Measurements from ENCODE around the gene NRG3.
"Not testable (repeated sequence)": the region's sequence is repeated elsewhere in the genome, so short reads cannot be mapped to it uniquely, and the experiment has no call there.

The NRG3 gene

DNA sequence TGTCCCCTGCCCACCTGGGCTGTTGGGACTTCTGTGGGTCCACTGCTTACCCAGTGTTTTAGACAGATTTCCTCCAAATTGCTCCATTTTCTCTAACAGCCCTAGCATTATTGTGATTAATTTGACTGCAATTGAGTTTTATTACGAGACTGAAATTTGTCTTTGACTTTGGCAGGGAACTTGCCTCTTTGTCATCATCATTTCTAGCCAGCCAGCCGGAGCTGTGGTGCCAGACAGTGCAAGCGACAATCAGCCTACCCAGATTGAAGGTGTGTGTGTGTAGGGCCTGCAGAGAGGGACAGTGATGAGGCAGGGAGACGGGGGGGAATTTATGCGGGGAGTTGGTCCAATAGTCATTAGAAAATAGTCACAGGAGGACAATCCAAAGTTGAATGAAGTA, 743.0 kb downstream of the NRG3 start:
- no peak for DNase-seq

DNA sequence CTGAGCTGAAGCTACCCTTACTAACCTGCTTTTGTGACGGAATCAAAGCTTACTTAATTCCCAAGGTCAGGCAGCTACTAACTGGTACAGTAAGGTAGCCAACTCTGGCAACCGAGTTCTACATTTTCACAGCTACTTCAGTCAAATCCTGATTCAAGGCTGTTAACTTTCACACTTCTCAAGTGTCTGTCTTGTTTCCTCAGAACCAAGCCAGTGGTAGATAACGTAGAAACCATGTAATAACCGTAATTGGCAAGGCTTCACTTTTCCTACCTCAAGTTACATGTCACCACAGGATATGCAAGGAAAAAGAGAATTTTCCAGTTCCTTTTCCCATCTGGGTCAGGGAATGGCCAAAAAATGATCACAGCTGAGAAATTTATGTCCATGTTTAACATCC, 746.7 kb downstream of the NRG3 start:
- no peak for DNase-seq

DNA sequence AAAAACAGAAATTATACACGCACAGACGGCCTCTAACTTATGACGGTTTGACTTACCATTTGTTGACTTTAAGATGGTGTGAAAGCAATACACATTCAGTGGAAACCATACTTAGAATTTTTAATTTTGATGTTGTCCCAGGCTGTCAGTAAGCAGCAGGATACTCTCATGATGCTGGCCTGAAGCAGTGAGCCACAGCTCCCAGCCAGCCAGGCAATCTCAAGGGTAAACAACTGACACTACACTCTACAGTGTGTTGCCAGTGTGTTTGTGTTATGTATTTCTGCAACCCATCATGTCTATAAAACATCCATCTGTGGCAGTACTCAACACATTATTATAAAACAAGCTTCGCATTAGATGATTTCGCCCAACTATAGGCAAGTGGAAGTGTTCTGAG, 747.5 kb downstream of the NRG3 start:
- no peak for DNase-seq

DNA sequence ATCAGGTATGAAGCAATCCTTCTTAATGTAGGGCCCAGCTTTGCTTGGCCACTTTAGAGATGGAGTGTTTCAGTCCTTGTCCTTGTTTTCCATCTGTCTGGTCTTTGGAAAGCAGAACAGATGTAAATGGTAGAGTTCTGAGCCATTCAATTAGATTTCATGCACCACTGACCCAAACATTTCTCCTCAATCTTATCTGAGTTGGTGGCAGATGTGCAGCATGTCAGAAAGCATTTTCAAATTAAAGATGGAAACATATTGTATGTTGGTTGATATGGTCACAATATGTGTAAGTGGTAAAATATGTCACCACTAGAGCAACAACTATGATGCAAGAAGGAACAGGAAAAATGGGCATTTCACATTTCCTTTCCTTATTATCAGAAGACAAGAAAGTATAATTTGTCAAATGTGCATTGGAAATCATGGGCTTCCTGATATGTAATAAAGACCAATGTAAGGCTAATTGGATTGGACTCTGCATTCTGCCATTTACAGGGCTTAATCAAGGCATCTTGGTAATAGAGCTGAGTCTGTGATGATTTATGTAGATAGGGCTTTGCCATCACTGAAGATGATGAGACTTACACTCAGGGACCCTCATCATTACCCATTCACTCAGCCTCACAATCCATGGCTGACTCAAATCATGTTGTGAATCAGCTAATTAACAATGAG, 750.7 kb downstream of the NRG3 start:
- DNase-seq, result no peak

DNA sequence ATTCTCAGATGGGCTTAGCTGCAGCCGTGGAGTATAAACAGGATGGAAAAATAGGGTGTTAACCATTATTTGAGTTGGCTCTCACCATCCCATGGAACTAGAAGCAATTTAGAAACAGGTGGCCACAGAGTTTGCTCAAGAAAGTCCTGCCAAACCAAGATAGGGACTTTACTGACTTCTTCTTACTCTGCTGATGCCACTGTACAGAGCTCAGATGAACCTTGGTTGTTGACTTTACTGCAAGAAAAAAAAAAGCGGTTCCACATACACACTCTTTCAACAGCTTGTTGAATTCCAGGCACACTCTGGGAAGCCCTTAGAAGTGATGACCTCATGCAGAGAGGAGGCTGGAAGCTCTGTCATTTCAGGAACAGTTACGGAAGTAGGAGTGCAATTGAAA, 753.4 kb downstream of the NRG3 start:
- no peak for DNase-seq

DNA sequence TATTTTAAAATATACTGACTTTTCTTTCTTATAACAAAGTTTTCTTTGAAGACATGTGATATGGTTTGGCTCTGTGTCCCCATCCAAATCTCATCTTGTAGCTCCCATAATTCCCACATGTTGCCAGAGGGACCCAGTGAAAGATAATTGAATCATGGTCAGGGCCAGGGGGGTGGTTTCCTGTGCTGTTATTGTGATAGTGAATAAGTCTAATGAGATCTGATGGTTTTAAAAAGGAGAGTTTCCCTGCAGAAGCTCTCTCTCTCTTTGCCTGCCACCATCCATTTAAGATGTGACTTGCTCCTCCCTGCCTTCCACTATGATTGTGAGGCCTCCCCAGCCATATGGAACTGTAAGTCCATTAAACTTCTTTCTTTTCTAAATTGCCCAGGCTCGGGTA, 768.1 kb downstream of the NRG3 start:
- no peak for DNase-seq

DNA sequence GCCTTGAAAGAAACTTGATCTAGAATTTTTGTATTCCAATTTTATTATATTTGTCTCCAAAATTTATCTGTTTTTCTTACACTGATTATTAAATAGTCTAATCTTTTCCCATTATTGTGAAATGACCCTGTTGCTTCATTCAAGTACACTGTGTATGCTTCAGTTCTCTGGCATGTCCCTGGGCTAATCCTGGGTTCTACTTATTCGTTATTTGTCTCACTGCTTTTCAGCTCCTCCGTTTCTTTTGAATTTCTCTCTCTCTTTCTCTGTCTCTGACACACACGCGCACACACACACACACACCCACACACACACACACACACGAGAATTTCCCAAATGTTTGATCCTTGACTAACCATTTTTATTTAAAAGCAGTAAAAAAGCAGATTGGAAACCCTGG, 768.6 kb downstream of the NRG3 start:
- no peak for DNase-seq

DNA sequence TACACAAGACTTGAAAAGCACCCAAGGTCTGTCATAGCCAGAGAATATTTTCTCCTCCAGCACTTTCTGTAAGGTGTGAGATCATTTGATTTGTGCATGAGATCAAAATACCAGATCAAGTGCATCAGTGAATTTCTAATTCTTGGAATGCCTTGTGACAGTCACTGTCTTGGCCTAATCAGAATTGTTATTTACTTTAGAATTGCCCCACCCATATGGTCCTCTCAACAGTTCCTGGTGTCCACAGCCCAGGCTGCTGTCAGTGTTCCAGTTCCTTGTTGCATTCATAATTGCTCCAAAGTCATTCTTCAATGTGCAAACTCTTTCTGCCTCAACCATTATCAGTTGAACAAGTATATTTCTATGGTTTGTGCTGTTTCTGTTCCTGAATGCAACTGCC, 770.2 kb downstream of the NRG3 start:
- DNase-seq, result no peak

DNA sequence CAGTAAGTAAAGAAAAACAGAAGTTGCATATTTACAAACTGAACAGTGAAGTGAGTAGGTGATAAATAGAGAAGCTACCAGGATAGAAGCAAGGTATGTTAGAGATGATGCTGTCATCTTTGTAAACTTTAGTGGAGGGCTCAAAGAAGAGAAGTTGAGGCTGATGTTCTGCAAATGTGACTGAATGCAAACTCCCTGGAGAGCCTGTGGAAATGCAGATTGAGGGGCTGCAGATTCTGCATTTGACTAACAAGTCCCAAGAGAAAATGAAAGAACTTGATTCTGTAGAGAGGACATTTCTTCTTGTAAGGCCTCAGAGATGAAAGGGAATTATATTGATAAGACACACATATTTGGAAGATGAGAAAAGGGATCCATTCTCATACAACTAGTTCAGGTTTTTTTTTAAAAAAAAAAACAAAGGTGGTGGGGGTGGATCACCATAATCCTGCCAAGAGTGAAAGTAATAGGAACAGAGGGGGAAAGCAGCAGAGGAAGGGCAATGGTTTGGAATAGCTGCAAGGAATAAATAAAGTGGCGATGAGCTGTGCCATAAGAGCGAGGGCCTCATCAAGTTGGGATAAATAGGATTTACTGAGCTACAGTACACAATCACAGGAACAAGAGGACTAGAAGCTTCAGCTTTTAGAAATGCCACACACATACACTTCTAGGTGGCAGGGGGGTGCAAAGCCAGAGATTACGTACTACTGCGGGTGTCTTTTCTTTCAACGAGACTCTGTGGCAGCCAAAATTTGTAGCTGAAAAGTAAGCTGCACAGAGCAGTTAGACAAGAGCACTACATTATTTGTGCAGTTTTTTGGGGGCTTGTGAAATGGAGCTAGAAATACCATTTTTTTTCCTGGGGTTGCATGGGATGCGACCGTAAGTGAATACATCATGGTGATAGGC, 778.5 kb downstream of the NRG3 start:
- DNase-seq, result no peak

DNA sequence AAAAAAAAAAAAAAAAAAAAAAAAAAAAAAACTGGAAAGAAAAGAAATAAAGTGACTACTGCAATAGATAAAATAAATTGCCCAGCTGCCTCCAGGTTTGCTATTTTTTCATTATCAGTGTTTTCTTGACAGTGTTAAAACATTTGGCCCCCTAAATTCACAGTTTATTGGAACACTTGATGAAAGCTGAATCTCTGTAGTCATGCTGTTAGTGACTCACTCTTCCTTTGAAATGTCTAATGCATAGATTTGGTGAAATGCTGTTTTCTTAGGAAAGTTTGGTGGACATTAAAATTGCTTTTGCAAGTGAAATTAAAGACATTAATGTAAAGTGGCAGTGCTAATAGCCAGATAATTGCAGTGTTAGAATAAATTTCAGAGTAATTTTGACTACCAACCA, 785.2 kb downstream of the NRG3 start:
- DNase-seq, result no peak

DNA sequence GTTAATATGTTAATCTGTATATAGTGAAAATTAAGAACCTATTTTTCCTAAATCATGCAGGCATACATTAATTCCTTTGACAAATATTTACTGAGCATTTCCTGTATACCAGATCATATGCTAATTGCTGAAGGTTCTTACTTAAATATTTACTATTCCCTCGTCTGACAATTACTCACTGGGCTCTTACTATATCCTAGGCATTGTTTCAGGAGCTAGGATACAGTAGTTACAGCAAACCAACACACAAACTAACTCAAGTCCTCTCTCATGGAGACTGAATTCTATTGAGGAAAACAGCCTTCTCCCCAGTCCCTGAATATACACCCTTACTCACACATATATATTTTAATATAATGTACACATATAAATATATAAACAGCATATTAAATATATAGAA, 786.0 kb downstream of the NRG3 start:
- DNase-seq, result no peak

DNA sequence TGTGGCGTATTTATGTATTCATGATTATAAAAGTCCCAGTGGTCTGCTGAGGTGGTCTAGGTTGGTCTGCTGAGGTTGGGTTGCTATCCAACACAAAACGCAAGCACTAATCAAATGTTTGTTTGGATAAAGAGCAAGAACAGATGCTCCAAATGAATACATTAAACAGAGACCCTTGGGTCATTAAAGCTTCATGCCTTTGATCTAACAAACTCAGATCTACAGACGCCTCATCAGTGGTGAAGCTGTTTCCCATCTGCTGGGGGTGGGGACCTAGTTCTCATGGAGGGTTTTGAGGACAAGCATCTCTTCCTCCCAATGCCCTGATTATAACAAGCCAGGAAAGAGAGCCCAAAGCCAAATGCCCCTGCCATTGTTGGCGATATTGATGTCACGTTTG, 786.7 kb downstream of the NRG3 start:
- no peak for DNase-seq

DNA sequence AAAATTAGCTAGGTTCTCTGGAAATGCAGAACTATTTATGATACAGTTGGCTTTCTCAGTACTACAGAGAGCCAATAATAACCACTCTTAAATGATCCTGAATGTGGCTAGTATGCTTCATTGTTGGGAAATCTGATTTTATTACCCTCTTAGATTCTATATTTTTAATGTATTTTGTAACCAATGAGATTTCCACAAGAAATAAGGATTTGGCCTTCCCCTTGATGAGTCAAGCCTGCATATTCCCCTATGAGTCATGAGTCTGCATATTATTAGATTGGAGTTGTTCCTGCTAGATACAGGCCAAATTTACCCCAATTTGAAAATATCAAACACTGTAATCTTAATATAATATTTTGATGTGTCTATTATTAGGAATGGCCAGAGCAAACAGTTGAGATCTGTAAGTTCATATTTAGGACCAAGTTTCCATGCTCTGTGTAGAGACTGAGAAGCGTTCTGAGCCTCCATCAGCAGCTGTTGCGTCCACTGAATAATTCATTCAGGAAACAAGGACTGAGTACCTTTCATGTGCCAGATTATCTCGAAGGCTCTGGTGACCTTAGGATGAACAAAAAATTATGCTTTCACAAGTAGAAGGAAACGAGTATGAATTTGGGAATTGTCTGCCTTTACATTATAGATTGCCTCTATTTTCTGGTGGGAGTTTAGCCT, 793.4 kb downstream of the NRG3 start:
- no peak for DNase-seq

DNA sequence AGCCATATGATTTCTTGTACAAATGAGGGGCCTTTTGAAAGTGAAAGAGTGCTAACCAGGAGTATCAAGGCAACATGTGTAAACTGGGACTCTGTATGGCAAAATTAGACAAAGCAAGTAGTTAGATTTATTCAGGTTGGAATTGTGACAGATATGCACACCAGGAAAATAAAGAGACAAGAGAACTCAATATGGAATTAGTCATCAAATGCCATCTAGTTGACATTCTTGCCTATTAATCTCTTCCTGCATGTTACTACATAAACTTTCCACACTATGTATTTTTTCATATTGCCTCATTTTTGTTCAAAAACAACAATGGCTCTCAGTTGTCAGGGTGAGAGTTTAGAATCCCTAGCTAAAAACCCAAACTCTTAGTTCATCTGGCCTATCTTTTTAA, 799.0 kb downstream of the NRG3 start:
- DNase-seq, result no peak

DNA sequence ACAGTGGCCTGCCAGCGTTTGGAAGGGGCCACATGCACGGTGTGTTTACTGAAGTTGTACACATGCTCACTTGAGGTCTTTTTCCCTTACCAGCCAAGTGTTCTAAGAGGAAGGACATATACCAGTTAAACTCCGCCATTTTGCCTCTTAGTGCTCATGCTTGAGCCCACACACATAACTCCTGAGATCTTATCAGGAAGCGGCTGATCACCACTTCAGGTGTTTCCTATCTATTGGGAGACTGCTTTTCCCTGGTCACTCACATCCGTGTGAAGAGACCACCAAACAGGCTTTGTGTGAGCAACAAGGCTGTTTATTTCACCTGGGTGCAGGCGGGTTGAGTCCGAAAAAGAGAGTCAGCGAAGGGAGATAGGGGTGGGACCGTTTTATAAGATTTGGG, 802.9 kb downstream of the NRG3 start:
- not testable (repeated sequence) for DNase-seq

DNA sequence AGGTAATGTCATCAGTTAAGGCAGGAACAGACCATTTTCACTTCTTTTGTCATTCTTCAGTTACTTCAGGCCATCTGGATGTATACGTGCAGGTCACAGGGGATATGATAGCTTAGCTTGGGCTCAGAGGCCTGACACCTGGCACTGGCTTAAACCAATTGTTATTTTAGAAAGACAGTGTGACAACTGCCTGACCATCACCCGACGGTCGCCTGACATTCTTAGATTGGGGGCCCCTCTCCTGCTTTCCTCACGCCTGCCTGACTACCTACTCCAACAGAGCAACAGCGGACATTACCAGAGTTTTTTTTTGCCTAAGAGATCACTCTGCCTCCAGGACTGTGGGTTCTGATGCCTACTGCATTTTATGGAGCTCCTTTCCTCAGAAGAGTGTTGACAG, 803.5 kb downstream of the NRG3 start:
- DNase-seq, result not testable (repeated sequence)

DNA sequence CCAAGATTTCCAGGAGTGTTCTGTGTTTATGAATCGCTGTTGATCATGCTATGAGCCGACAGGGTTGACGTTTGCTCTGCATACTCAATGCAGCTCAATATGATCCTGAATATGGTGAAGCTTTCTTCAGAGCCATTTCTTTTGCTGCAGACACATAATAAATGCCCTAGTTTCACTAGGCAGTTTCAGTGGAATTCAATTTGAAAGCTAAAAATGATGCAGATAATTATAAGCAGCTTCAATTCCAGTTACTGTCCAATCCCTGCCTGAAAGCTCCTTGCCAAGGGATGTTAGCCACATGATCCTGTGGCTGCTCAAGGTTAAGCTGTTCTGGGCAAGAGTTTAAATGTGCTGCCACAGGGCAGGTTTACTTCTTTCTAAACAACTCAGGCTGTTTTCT, 805.6 kb downstream of the NRG3 start:
- no peak for DNase-seq

DNA sequence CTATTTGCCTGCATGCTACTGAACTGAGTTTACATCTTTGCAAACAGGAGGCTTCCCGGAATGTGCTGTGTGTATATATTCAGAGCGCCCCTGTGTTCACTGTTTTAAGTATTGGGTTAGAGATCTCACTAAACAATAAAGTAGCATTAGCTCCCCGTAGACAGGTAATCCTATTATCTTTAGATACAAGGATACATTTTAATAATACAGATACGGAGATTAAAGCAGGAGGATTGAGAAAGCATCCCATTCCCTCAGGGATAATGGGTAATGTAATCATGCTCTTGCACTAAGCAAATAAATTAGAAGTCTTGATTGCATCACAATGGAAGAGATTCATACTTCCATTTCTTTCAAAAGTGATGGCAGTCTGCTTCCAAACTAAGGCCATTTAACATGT, 809.0 kb downstream of the NRG3 start:
- no peak for DNase-seq

DNA sequence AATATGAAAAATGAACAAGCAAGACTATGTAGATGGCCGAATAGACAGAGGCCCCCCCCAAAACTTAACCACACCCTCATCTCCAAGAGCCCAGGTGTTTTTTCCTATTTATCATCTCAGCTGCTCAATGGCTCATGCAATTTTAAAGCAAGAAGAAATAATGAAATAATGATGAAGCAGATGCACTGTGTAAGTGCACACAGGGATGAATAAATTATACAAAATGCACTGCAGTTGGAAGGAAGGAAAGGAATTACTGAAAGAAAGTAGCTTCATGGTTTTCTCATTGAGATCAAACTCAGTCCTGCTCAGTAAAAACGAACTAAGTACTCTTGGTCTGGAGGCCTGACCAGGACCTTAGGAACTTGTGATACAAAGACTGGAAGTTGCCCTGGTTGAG, 810.1 kb downstream of the NRG3 start:
- no peak for DNase-seq

DNA sequence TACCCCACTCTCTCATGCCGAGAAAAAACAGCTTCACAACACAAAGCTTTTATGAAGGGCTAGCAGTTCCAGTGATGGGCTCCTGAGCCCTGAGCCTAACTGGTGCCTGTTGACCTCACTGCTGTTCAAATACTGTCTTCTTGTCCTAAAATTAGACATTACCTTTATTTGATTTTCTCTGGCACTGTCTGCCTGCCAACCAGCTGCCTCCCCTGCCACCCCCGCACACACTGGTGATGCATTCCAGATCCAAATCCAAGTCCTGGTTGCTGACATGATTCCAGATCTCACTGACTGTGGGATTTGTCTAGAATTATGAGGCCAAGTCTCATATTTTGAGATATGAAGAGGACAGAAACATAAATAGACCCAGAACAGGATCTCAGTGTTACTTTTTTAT, 816.2 kb downstream of the NRG3 start:
- no peak for DNase-seq

DNA sequence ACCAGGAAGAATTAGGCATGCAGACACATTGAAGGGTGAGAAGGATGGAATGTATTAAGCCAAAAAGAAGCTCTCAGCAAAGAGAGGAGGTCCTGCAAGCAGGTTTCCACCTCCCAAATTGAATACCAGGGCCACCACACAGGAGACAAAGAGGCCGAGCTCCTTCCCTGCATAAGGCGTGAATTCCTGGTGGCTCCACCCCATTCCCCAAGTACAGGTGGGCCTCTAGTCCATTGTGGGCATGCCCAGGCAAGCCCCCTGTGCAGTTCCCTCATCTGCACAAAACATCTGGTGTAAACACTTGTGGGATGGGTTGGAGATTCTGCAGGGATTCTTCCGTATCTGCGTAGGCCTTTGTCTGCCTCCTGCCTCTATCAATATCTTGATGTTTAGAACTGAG, 817.5 kb downstream of the NRG3 start:
- DNase-seq, result no peak

DNA sequence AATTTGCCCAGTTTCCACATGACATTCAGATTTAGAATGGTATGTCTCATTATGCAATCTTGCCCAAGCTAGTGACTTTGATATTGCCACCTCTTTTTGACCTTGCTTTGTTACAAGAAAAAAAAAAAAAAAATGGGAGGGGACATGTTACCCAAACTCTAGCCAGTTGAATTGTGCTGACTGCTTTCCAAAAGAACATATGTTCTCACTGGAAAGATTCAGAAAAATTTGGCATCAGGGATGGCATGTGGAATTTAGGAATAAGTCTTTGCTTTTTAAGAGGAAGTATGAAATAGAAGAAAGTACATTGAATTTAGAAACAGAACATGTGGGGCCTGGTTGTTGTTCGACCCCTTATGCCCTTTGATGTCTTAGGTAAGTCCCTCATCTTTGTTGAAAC, 846.8 kb downstream of the NRG3 start:
- no peak for DNase-seq

DNA sequence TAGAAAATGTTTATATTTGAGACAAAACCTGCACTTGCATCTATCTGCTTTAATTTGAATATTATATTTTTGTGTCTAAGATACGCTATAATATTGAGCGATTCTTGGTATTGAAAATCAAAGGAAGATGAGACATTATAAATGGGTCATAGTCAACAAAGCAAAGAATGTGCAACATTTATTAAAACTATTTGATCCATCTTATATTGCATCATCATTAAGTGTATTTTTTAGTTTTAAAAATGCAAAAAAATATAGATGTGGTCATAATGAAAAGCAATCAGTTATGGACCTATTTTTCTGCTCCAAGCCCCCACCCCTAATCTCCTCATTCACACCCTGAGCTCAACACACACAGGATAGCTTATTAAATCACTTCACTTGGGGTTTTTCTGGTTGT, 847.3 kb downstream of the NRG3 start:
- no peak for DNase-seq

DNA sequence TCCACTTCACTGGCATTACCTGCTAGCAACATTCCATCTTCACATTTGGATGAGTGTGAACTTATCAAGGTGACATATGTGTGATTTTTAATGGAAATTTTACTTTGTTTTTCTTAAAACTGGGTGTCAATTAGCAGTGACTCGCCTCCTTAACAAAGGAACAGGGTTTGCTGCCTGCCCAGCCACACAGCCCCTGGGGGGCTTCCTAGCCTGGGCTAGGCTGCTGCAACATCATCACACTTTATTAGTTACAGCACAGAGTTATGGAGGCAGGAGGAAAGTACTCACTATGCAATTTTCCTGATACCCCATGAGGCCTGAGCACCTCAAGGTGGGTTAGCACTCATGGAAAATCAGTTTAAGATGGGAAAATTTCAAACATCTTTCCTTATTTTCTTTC, 861.3 kb downstream of the NRG3 start:
- DNase-seq, result no peak

Measured in stimulated activated CD4-positive, alpha-beta T cell treated with anti-CD3 and anti-CD28 coated beads, Interleukin-4, amount 100 ng/mL, for 24 hours (primary cell).